ENCODE results near the gene CCRL2.

DNA sequence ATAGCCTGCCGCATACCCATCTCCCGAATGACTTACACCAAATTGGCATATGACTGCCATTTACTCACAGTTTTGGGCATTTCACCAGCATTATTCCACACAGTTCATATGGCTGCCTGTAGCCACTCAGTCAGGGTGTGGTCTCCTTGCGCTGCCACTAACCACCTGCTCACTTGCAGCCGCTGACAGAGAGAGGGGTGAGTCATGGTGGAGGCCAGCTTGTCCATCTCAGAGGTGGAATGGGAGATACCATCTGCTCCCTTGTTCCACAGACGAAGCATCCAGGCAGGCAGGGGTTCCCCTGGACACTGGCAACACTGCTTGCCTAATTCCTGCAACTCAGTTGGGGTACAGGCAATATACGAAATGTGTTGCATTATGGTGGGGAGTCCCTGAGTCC is 15.6 kb downstream of the CCRL2 start:
- TF ChIP-seq, protein P1, sequence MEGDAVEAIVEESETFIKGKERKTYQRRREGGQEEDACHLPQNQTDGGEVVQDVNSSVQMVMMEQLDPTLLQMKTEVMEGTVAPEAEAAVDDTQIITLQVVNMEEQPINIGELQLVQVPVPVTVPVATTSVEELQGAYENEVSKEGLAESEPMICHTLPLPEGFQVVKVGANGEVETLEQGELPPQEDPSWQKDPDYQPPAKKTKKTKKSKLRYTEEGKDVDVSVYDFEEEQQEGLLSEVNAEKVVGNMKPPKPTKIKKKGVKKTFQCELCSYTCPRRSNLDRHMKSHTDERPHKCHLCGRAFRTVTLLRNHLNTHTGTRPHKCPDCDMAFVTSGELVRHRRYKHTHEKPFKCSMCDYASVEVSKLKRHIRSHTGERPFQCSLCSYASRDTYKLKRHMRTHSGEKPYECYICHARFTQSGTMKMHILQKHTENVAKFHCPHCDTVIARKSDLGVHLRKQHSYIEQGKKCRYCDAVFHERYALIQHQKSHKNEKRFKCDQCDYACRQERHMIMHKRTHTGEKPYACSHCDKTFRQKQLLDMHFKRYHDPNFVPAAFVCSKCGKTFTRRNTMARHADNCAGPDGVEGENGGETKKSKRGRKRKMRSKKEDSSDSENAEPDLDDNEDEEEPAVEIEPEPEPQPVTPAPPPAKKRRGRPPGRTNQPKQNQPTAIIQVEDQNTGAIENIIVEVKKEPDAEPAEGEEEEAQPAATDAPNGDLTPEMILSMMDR (conservative IDR thresholded peaks at IDR 0.05): no peak
- no peak for TF ChIP-seq ZFX (IDR thresholded peaks at IDR 0.05)

All from C4-2B (cell line).